GM13977 (cell line): ENCODE measurements around the gene SAMD8.

Source experiments
- DNase-seq: peaks from one replicate; pipeline ENCODE4 v3.0.0; 2012; ENCODE audit warnings: low spot score
- in situ Hi-C: fragments of 300-500 bp; cut with MboI; formaldehyde crosslinking; loops from one replicate; pipeline ENCODE4 v1.12.0; 2022; ENCODE audit warnings: low sequenced_read_pairs, low pct_unique_long_range_greater_than_20kb, mixed read lengths, inconsistent platforms; ENCODE audit not compliant: unreplicated experiment
- TF ChIP-seq, protein P1 (sequence below): IDR thresholded peaks from 2 replicates; pipeline ENCODE4 v1.5.1; 2012; ENCODE audit warnings: mild to moderate bottlenecking, control low read depth; ENCODE audit not compliant: insufficient read depth; ENCODE audit errors: extremely low read depth, missing control alignments

Gene SAMD8

GRCh38 chr10:75228278-75228677 is 116.8 kb downstream of the SAMD8 start:
- no peak for DNase-seq
- in situ Hi-C loops = no loop called here
- TF ChIP-seq, protein P1, sequence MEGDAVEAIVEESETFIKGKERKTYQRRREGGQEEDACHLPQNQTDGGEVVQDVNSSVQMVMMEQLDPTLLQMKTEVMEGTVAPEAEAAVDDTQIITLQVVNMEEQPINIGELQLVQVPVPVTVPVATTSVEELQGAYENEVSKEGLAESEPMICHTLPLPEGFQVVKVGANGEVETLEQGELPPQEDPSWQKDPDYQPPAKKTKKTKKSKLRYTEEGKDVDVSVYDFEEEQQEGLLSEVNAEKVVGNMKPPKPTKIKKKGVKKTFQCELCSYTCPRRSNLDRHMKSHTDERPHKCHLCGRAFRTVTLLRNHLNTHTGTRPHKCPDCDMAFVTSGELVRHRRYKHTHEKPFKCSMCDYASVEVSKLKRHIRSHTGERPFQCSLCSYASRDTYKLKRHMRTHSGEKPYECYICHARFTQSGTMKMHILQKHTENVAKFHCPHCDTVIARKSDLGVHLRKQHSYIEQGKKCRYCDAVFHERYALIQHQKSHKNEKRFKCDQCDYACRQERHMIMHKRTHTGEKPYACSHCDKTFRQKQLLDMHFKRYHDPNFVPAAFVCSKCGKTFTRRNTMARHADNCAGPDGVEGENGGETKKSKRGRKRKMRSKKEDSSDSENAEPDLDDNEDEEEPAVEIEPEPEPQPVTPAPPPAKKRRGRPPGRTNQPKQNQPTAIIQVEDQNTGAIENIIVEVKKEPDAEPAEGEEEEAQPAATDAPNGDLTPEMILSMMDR = no peak

DNA sequence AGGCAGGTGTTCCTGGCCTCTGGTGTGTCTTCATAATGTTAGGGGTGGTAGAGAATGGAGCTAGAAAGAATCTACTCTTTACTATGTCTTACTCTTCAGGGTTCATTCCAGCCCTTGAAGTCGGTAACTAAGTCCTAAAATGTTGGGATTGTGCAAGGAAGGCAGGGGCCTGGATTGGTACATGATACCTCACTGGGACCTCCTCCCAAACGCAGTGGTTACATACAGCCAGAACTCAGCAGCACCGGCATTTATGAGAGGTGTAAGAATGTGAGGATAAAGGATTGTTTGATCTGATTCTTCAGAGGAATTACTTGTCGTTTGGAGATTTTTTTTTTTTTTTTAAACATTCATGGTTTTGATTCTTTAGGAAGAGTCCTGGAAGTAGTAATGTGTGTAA is 117.4 kb downstream of the SAMD8 start:
- TF ChIP-seq, protein P1 = no peak
- no peak for DNase-seq
- in situ Hi-C loops = no loop called here

DNA sequence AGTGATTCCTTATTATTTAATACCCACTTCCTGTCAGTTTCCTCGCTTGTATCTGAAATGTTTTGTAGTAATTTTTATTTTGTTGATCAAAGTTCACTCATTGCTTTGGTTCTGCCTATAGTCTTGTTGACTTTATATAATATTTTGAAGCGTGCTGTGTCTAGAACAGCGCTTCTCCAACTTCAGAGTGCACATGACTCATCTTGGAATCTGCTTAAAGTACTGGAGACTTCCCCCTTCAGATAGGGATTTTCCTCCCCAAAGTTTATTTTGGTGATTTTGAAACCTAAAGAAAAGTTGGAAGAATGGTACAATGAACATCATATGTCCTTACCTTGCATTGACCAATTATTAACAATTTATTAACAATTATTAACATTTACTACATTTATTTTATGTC is 118.5 kb downstream of the SAMD8 start:
- DNase-seq = no peak
- in situ Hi-C loops = no loop called here
- TF ChIP-seq, protein P1 = no peak

DNA sequence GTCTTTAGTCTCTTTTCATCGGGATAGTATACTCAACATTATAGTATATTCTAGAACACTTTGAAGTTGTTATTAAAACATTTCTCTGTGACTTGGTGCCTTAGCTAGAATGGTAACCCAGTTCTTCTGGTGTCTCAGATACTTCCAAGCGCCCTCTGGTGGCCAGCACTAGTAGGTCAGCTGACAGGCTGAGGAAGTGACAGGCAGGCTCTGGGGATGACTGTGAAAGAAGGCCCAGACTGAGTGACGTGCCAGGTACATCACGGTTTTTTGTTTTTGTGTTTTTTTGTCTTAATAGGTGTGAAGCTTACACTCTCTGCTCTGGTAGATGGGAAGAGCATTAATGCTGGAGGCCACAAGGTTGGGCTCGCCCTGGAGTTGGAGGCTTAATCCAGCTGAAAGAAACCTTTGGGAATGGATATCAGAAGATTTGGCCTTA is 119.2 kb downstream of the SAMD8 start:
- peak; percentile 84 for DNase-seq
- in situ Hi-C loops = no loop called here
- TF ChIP-seq, protein P1 = peak; percentile 90
